Measurements from ENCODE around the gene FADD.
A peak's percentile ranks its signal among the peaks of the same experiment; 100 is the strongest.

Gene FADD

DNA sequence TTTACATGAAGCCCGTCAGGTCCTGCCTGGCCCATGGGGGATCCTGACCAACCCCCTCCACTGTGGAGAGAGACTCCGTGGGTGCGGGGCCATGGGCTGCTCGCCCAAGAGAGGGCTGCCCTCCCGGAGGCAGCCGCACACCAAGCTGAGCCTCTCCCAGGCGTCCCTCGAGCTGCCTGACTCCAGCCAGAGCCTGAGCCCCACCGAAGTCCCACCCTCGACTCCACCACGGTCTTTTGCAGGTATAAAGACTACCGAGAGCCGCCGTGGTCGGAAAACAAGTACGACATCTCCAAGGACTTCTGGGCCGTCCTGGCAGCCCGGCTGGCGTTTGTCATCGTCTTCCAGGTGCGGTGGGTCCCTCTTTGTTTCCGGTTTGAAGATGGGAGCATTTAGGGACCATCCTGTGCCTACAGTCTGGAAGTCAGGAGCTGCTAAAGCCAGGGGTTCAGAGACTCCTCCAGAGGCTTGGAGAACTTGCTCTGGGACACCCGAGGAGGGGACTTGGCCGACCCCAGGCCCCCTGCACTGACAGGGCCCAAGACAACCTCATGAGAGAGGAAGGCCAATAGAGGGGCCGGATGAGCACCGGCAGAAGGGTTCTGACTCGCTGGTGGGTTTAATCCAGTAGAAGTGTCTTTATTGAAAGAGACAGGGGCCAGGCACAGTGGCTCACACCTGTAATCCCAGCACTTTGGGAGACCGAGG, 17.6 kb upstream of the FADD start:
- ChIA-PET CTCF (interaction anchor here (4.0 kb wide), 1 partner anchor 11 kb away, joined by 16 read pairs; no protein-coding TSS in a partner anchor), POLR2A (no interaction called here)
- TF ChIP-seq, protein P1, sequence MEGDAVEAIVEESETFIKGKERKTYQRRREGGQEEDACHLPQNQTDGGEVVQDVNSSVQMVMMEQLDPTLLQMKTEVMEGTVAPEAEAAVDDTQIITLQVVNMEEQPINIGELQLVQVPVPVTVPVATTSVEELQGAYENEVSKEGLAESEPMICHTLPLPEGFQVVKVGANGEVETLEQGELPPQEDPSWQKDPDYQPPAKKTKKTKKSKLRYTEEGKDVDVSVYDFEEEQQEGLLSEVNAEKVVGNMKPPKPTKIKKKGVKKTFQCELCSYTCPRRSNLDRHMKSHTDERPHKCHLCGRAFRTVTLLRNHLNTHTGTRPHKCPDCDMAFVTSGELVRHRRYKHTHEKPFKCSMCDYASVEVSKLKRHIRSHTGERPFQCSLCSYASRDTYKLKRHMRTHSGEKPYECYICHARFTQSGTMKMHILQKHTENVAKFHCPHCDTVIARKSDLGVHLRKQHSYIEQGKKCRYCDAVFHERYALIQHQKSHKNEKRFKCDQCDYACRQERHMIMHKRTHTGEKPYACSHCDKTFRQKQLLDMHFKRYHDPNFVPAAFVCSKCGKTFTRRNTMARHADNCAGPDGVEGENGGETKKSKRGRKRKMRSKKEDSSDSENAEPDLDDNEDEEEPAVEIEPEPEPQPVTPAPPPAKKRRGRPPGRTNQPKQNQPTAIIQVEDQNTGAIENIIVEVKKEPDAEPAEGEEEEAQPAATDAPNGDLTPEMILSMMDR (IDR thresholded peaks at IDR 0.05; ENCODE audit: control extremely low read depth, extremely low read depth, low read depth, missing control alignments), result no peak
- no peak for DNase-seq (ENCODE audit: extremely low spot score)

DNA sequence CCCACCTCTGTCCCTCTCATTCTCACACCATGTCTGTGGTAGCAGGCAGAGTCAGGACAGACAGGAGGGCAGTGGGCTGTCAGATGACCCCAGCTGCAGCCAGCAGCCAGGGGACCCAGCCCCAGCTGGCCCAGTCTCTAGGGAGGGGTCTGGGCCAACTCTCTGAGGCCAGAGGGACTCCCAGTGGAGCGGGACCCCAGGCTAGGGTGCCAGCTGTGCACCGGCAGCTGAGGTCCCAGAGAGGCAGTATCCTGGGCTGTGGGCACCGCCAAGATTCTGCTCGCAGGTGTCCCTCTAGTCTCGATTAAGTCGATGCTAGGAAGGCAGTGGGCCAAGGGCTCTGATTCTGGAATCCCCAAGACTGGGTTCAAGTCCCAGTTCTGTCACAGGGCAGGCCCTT, 16.7 kb upstream of the FADD start:
- ChIA-PET CTCF (interaction anchor here (1.1 to 4.0 kb wide), 2 partner anchors 10 kb away, joined by 4 to 16 read pairs; no protein-coding TSS in a partner anchor), POLR2A (no interaction called here)
- DNase-seq (ENCODE audit: extremely low spot score), result no peak
- TF ChIP-seq, protein P1 (IDR thresholded peaks at IDR 0.05; ENCODE audit: control extremely low read depth, extremely low read depth, low read depth, missing control alignments), result no peak

DNA sequence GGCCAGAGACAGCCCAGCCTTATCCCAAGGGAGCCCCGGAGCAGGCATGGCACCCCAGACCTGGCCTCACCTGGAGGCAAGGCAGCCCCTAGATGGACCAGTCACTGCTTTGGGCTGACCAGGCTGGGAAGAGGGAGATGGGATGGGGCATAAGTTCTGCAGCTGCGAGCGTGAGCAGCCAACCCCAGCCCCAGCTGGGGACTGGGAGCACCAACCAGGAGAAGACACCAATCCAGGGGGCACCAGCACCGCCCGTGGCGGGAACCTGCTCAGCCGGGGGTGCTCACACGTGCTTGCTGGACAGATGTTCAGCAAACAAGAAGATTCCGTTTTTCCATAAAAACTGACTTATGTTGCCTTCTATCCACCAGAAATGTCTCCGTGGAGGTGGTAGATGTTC, 16.2 kb upstream of the FADD start:
- POLR2A ChIA-PET, result no interaction called here
- CTCF ChIA-PET, result interaction anchor here (1.1 kb wide), 1 partner anchor 9 kb away, joined by 4 read pairs; no protein-coding TSS in a partner anchor
- DNase-seq (ENCODE audit: extremely low spot score), result no peak
- TF ChIP-seq, protein P1 (IDR thresholded peaks at IDR 0.05; ENCODE audit: control extremely low read depth, extremely low read depth, low read depth, missing control alignments), result no peak

DNA sequence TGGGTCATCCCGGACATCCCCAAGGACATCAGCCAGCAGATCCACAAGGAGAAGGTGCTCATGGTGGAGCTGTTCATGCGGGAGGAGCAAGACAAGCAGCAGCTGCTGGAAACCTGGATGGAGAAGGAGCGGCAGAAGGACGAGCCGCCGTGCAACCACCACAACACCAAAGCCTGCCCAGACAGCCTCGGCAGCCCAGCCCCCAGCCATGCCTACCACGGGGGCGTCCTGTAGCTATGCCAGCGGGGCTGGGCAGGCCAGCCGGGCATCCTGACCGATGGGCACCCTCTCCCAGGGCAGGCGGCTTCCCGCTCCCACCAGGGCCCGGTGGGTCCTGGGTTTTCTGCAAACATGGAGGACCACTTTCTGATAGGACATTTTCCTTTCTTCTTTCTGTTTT, 15.3 kb upstream of the FADD start:
- CTCF ChIA-PET, result interaction anchor here (1.1 kb wide), 1 partner anchor 8 kb away, joined by 4 read pairs; no protein-coding TSS in a partner anchor
- TF ChIP-seq, protein P1 (IDR thresholded peaks at IDR 0.05; ENCODE audit: control extremely low read depth, extremely low read depth, low read depth, missing control alignments), result no peak
- POLR2A ChIA-PET, result no interaction called here
- DNase-seq (ENCODE audit: extremely low spot score), result no peak

DNA sequence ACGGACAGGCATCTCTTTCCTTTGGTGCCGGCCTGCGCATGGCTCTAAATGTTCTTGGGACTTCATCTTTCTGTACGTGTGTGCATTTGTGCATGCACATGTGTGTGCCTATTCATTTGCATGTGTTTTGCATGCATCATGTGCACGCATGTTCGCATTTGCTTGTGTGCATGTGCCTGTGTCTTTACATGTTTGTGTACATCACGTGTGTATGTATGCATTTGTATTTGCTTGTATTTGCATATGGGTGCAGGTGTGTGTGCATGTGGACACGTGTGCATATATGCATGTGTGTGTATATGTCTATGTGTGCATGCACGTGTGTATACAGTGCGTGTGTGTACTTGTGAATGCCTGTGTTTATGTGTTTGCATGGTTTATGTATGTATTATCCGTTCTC, 13.5 kb upstream of the FADD start:
- ChIA-PET CTCF (no interaction called here), POLR2A (no interaction called here)
- TF ChIP-seq, protein P1 (IDR thresholded peaks at IDR 0.05; ENCODE audit: control extremely low read depth, extremely low read depth, low read depth, missing control alignments), result no peak
- DNase-seq (ENCODE audit: extremely low spot score), result no peak

DNA sequence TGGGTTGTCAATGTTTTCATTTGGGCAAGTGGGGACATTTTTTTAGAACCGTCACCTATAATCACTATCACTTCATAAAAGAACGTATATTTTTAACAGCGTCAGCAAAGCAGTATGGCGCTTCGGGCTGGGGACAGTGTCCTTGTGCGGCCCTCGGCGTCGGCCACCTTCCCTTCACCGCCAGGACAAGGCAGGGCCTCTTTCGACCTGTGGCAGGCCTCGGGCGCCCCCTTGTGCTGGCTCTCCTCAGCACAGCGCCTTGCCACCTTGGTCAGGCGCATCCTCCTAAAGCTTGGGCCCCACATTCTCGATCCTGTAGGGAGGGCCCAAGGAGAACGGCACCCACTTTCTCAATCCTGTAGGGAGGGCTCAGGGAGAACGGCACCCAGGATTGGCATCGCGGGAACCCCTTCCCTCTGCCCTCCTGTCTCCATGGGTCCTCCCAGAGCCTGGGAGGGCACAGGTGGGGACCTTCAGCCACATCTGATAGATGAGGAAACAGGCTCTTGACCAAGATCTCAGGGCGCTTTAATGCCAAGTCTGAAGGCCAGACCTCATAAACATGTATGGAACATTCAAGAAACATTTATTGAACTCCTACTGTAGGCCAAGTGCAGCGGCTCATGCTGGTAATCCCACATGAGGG, 11.5 kb upstream of the FADD start:
- ChIA-PET CTCF (interaction anchor here (0.6 to 1.6 kb wide), 14 partner anchors 8 to 484 kb away, joined by 3 to 5 read pairs (median 4); no protein-coding TSS in a partner anchor), POLR2A (interaction anchor here (0.6 kb wide), 1 partner anchor 283 kb away, joined by 3 read pairs; no protein-coding TSS in a partner anchor)
- TF ChIP-seq, protein P1 (IDR thresholded peaks at IDR 0.05; ENCODE audit: control extremely low read depth, extremely low read depth, low read depth, missing control alignments), result peak; percentile 93
- peak; percentile 78 for DNase-seq (ENCODE audit: extremely low spot score)

Measured in GM10248 (cell line).